ENCODE measurements around the gene KRTAP3-3.

Gene KRTAP3-3

GRCh38 chr17:40956401-40957254, 37.3 kb downstream of the KRTAP3-3 start:
- DNase-seq, result peak; percentile 84

GRCh38 chr17:40953881-40954280, 40.1 kb downstream of the KRTAP3-3 start:
- DNase-seq, result no peak

- peak; percentile 40 for DNase-seq
Measured at GRCh38 chr17:40952661-40953060, 41.3 kb downstream of the KRTAP3-3 start.

GRCh38 chr17:40952154-40952553, 41.8 kb downstream of the KRTAP3-3 start:
- DNase-seq, result no peak

- DNase-seq, result no peak
Measured at GRCh38 chr17:40951011-40951622, 42.8 kb downstream of the KRTAP3-3 start.

GRCh38 chr17:40950176-40950575, 43.8 kb downstream of the KRTAP3-3 start:
- no peak for DNase-seq

GRCh38 chr17:40949418-40949817, 44.5 kb downstream of the KRTAP3-3 start:
- peak; percentile 13 for DNase-seq

GRCh38 chr17:40947929-40948328, 46.0 kb downstream of the KRTAP3-3 start:
- DNase-seq, result no peak

- no peak for DNase-seq
Measured at GRCh38 chr17:40945414-40945813, 48.5 kb downstream of the KRTAP3-3 start.

GRCh38 chr17:40944531-40944930, 49.4 kb downstream of the KRTAP3-3 start:
- no peak for DNase-seq

All from DMS53 (cell line).